K562 (cell line): ENCODE measurements around the gene NAA40. TPM values are rescaled to one million over a fixed set of nuclear protein-coding genes. Genes with fewer than 3 reads are reported as not detected.

Experiments used
- EP400 ChIP-seq: fragments of 450-650 bp; IDR thresholded peaks from 2 replicates; pipeline ENCODE4 v1.6.1; 2017; ENCODE audit warnings: antibody characterized with exemption, mild to moderate bottlenecking, moderate library complexity
- FIP1L1 ChIP-seq: fragments of 200-400 bp; formaldehyde crosslinking; IDR thresholded peaks from 2 replicates; pipeline ENCODE4 v1.6.1; 2018; ENCODE audit warnings: mild to moderate bottlenecking, low read depth, low read length; ENCODE audit not compliant: poor library complexity, severe bottlenecking
- GABPB1 ChIP-seq: sonication (generic); formaldehyde crosslinking; IDR thresholded peaks from 2 replicates; pipeline ENCODE4 v1.8.0; 2022; ENCODE audit warnings: mild to moderate bottlenecking, missing genetic modification reagents
- HIVEP1 ChIP-seq: fragments of 250-450 bp; sonication (Bioruptor Pico); IDR thresholded peaks from 2 replicates; pipeline ENCODE4 v1.4.0; 2020; ENCODE audit warnings: mild to moderate bottlenecking
- KDM2B ChIP-seq: fragments of 250-450 bp; sonication (Bioruptor Pico); IDR thresholded peaks from 2 replicates; pipeline ENCODE4 v1.8.0; 2021; ENCODE audit warnings: mild to moderate bottlenecking, moderate library complexity
- MAFK ChIP-seq: IDR thresholded peaks from 2 replicates; pipeline ENCODE4 v1.6.1; 2011; ENCODE audit warnings: low read length, improper control_type of control experiment
- RBM14 ChIP-seq: fragments of 200-400 bp; formaldehyde crosslinking; IDR thresholded peaks from 2 replicates; pipeline ENCODE4 v1.6.1; 2018; ENCODE audit warnings: low read depth, mild to moderate bottlenecking, low read length, moderate library complexity, borderline replicate concordance; ENCODE audit not compliant: insufficient read depth
- SMAD2 ChIP-seq: fragments of 150-350 bp; IDR thresholded peaks from 2 replicates; pipeline ENCODE4 v1.6.1; 2014; ENCODE audit warnings: low read depth, mild to moderate bottlenecking, low read length
- ZNF175 ChIP-seq: fragments of 200-800 bp; sonication (Bioruptor generic); IDR thresholded peaks from 2 replicates; pipeline ENCODE4 v1.6.1; 2016; ENCODE audit warnings: low read depth, mild to moderate bottlenecking, missing genetic modification characterization, missing compliant biosample characterization
- ZNF408 ChIP-seq: fragments of 250-450 bp; sonication (Bioruptor Pico); IDR thresholded peaks from 2 replicates; pipeline ENCODE4 v1.4.0; 2020; ENCODE audit warnings: low read depth, mild to moderate bottlenecking, moderate library complexity
- ZSCAN32 ChIP-seq: fragments of 450-650 bp; formaldehyde crosslinking; IDR thresholded peaks from 2 replicates; pipeline ENCODE4 v1.4.0; 2020; ENCODE audit warnings: mild to moderate bottlenecking, moderate library complexity
- polyA plus RNA-seq, 8 experiments: library from polyadenylated mRNA; depleted of rRNA in 4 of 8; stranded (reverse) in 5 of 8; unstranded in 3 of 8; fragments of >200 nt; fragmentation: Nextera tagmentation in 2 of 8; fragmentation: Illumina TruSeq in 1 of 8; extraction: Ambion mirVana in 2 of 8; extraction: Trizol in 1 of 8; gene quantifications; 2 replicates each; pipeline versions ENCODE4 v1.2.1 to v1.2.3, GENCODE V29; 2011 to 2014; ENCODE audit warnings: inconsistent platforms in 1 of 8, missing spikeins in 1 of 8
- total RNA-seq, 7 experiments: library from RNA; depleted of rRNA in 6 of 7; stranded (reverse); fragments of >200 nt in 6 of 7; fragmentation: Illumina TruSeq in 2 of 7; extraction: Trizol in 2 of 7; gene quantifications; 2 replicates each; pipeline versions ENCODE4 v1.2.1 to v1.2.3, GENCODE V29; 2011 to 2021; ENCODE audit warnings: low replicate concordance in 1 of 7
- TF ChIP-seq, protein P1 (sequence below): sonication (generic); formaldehyde crosslinking; IDR thresholded peaks from 2 replicates; pipeline ENCODE4 v1.8.0; 2023; ENCODE audit warnings: mild to moderate bottlenecking, missing genetic modification reagents
- TF ChIP-seq, protein P2 (sequence below): fragments of 250-450 bp; sonication (Bioruptor Pico); IDR thresholded peaks from 2 replicates; pipeline ENCODE4 v1.5.0; 2021; ENCODE audit warnings: mild to moderate bottlenecking, borderline replicate concordance
- TF ChIP-seq, protein P3 (sequence below): fragments of 250-450 bp; sonication (Bioruptor Pico); IDR thresholded peaks from 2 replicates; pipeline ENCODE4 v1.8.0; 2022; ENCODE audit warnings: inconsistent platforms
- TF ChIP-seq, protein P4 (sequence below), 2 experiments: fragments of 450-650 bp in 1 of 2; IDR thresholded peaks; 2 replicates each; pipeline ENCODE4 v1.6.1; 2011 to 2017; ENCODE audit warnings: low read depth in 2 of 2, antibody characterized with exemption in 1 of 2, borderline replicate concordance in 1 of 2, low read length in 1 of 2, mild to moderate bottlenecking in 1 of 2, mixed read lengths in 1 of 2; ENCODE audit not compliant: control insufficient read depth in 1 of 2

The NAA40 gene
- total and polyA plus RNA-seq, 9 of the 15 experiments (the other 6 are each of a cell fraction or from before 2014, with no cell fraction given), result 6.2 to 39.0 (median 23.1) TPM

DNA sequence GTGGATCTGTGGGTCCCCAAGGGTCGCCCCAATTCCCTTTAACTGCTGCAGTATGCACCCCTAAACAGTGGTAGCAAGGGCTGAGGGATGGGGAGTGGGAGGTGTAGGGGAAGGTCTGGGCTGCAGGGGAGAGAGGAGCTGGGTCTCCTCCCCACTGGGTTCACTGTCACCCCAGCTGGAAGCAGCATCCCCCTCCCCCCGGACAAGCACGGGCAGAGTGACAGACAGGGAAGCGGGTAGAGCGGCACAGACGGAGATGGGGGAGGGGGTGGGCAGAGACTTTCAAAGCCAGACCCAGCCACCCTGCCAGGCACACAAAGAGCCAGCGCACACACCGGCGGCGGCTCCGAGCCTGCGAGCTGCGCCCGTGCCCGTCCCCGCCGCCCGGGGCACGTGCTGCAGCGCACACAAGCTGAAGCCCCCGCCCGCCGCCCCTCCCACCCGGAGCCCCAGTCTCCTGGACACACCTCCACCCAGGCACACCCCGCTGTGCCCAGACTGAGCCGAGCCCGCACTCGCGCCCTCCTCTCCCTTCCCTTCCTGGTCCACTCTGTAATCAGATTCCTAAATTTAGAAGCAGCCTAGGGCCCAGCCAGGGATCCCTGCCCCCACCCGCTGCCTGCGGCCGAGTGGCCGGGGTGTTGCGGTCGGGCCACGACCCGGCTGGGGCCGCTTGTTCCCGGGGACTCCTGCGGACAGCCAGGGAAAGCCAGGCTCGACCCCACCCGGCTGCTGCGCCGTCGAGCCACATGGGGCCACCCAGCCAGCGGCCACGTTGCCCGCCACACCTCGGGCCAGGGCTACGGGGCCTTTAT lies 20.9 kb upstream of the NAA40 start (continued):
- TF ChIP-seq, protein P1, sequence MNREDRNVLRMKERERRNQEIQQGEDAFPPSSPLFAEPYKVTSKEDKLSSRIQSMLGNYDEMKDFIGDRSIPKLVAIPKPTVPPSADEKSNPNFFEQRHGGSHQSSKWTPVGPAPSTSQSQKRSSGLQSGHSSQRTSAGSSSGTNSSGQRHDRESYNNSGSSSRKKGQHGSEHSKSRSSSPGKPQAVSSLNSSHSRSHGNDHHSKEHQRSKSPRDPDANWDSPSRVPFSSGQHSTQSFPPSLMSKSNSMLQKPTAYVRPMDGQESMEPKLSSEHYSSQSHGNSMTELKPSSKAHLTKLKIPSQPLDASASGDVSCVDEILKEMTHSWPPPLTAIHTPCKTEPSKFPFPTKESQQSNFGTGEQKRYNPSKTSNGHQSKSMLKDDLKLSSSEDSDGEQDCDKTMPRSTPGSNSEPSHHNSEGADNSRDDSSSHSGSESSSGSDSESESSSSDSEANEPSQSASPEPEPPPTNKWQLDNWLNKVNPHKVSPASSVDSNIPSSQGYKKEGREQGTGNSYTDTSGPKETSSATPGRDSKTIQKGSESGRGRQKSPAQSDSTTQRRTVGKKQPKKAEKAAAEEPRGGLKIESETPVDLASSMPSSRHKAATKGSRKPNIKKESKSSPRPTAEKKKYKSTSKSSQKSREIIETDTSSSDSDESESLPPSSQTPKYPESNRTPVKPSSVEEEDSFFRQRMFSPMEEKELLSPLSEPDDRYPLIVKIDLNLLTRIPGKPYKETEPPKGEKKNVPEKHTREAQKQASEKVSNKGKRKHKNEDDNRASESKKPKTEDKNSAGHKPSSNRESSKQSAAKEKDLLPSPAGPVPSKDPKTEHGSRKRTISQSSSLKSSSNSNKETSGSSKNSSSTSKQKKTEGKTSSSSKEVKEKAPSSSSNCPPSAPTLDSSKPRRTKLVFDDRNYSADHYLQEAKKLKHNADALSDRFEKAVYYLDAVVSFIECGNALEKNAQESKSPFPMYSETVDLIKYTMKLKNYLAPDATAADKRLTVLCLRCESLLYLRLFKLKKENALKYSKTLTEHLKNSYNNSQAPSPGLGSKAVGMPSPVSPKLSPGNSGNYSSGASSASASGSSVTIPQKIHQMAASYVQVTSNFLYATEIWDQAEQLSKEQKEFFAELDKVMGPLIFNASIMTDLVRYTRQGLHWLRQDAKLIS (CRISPR knock-in tag), result no peak
- TF ChIP-seq RBM14 (no peak), EP400 (peak; percentile 26; the same call in 1 of the 2 replicates), KDM2B (no peak), ZSCAN32 (CRISPR knock-in tag) (no peak), GABPB1 (0 out of 2 replicates have a peak, but pooled peaks have one; percentile 39), ZNF408 (CRISPR knock-in tag) (no peak), HIVEP1 (CRISPR knock-in tag) (no peak), ZNF175 (CRISPR knock-in tag) (no peak), SMAD2 (no peak), MAFK (no peak), FIP1L1 (no peak)
- TF ChIP-seq, protein P2, sequence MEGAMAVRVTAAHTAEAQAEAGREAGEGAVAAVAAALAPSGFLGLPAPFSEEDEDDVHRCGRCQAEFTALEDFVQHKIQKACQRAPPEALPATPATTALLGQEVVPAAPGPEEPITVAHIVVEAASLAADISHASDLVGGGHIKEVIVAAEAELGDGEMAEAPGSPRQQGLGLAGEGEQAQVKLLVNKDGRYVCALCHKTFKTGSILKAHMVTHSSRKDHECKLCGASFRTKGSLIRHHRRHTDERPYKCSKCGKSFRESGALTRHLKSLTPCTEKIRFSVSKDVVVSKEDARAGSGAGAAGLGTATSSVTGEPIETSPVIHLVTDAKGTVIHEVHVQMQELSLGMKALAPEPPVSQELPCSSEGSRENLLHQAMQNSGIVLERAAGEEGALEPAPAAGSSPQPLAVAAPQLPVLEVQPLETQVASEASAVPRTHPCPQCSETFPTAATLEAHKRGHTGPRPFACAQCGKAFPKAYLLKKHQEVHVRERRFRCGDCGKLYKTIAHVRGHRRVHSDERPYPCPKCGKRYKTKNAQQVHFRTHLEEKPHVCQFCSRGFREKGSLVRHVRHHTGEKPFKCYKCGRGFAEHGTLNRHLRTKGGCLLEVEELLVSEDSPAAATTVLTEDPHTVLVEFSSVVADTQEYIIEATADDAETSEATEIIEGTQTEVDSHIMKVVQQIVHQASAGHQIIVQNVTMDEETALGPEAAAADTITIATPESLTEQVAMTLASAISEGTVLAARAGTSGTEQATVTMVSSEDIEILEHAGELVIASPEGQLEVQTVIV (CRISPR knock-in tag), result no peak
- TF ChIP-seq, protein P3, sequence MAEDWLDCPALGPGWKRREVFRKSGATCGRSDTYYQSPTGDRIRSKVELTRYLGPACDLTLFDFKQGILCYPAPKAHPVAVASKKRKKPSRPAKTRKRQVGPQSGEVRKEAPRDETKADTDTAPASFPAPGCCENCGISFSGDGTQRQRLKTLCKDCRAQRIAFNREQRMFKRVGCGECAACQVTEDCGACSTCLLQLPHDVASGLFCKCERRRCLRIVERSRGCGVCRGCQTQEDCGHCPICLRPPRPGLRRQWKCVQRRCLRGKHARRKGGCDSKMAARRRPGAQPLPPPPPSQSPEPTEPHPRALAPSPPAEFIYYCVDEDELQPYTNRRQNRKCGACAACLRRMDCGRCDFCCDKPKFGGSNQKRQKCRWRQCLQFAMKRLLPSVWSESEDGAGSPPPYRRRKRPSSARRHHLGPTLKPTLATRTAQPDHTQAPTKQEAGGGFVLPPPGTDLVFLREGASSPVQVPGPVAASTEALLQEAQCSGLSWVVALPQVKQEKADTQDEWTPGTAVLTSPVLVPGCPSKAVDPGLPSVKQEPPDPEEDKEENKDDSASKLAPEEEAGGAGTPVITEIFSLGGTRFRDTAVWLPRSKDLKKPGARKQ (CRISPR knock-in tag), result no peak
- TF ChIP-seq, protein P4, sequence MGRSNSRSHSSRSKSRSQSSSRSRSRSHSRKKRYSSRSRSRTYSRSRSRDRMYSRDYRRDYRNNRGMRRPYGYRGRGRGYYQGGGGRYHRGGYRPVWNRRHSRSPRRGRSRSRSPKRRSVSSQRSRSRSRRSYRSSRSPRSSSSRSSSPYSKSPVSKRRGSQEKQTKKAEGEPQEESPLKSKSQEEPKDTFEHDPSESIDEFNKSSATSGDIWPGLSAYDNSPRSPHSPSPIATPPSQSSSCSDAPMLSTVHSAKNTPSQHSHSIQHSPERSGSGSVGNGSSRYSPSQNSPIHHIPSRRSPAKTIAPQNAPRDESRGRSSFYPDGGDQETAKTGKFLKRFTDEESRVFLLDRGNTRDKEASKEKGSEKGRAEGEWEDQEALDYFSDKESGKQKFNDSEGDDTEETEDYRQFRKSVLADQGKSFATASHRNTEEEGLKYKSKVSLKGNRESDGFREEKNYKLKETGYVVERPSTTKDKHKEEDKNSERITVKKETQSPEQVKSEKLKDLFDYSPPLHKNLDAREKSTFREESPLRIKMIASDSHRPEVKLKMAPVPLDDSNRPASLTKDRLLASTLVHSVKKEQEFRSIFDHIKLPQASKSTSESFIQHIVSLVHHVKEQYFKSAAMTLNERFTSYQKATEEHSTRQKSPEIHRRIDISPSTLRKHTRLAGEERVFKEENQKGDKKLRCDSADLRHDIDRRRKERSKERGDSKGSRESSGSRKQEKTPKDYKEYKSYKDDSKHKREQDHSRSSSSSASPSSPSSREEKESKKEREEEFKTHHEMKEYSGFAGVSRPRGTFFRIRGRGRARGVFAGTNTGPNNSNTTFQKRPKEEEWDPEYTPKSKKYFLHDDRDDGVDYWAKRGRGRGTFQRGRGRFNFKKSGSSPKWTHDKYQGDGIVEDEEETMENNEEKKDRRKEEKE (IDR thresholded peaks at IDR 0.05; ENCODE audit: borderline replicate concordance in 1 of 2, control insufficient read depth in 1 of 2, low read depth in 2 of 2, low read length in 1 of 2), result no peak
